GM19035 (cell line): ENCODE results near the gene TUBA3E.
"Not testable (repeated sequence)": the region's sequence is repeated elsewhere in the genome, so short reads cannot be mapped to it uniquely, and the experiment has no call there.

Experiments
- ATAC-seq: cut with Tn5 transposase; IDR thresholded peaks from one replicate; pipeline ENCODE4 v1.9.1; 2021; ENCODE audit not compliant: unreplicated experiment

The TUBA3E gene

DNA sequence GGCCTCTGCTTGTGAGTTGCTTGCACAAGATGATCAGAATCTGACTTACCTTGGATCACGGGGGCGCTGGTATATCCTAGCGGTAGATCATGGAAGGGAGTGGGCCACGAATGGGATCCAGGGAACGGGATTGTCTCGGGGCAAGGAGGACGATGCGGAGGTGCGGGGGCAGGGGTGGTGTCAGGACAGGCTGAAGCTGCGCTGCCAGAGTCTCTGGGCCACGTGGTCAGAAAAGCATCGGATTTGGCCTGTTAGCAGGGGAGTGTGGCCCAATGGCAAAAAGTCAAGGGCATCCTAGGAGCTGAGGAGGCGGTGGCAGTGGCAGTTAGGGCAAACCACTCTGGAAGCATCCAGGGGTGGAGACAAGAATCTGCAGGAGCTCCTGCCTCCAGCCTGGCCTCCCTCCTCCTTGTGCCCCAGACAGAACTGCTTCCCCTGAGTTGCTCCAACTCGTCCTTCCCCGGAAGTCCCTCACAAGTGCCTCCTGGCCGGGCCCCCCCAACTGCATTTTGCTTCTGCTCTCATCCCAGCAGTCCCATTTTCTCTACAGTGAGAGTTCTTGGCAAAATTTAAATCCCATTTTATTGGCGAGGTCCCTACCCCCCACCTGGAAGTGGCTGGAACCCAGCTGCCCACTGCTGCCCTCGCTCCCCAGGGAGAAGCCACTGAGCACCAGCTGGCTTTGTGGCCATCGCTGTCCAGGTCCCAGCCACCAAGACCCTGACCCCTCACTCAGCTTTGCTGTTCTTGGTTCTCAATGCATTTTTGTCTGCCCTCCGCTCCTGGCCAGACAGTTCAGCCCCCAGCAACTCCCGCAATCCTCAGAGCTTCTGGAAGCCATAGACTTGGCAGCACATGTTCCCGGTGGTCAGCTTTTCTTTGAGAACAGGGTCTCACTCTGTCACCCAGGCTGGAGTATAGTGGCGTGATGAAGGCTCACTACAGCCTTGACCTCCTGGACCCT lies 47.8 kb downstream of the TUBA3E start:
- ATAC-seq: no peak

DNA sequence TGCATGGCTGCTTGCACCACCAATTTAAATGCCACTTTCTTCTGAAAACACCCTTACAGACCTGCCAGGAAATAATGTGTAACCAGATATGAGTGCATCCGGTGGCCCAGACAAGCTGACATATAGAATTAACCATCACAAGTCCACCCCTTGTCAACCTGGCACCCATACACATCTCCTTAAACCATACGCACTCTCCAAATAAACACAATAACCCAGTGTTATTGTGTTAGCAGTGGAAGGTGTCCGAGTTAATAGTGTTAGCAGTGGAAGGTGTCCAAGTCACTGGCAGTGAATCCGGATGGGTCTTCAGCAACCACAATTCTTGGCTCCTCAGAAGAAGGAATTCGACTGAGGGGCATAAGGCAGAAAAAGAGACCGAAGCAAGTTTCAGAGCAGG lies 49.7 kb downstream of the TUBA3E start:
- not testable (repeated sequence) for ATAC-seq

GRCh38 chr2:130145006-130145414 lies 53.2 kb downstream of the TUBA3E start, which contains the start of gene CCDC74B:
Gene CCDC74B, minus strand, starts transcription at chr2:130145112. Its CDS starts 116 bp downstream, at chr2:130144996.
- ATAC-seq: peak; percentile 94

DNA sequence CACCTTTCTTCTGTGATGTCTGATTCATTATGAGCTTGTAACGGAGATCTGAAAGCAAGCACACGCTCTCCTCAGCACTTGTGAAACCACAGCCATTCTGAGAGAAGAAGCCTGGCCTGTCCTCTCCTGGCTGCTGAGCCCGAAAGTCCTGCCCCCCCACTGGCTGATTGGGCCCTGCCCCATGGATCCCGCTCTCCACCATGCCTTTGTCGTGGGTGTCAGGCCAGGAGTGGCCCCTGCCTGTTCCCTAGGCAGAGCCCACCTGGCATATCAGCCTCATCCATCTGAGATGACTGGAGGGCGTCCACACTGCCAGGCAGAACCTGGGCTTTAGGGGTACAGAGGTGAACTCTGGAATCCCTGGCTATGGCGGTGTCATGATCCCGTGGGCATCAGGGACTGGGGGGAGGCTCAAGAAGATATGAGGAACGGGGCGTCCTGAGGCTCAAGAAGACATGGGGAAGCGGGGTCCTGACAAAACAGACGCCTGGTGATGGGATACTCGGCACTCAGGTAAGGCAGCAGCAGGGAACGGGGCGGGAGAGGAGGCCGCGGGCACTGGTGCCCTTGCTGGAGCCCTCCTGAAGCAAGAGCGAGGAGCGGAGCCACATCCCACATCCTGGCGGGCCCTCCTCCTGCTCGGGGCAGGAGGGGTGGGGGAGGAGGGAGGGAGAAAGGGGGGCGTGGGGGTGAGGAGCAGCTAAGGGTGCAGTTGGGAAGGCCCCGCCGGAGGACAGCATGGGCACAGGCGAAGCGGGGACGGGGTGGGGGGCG lies 54.8 kb downstream of the TUBA3E start:
- ATAC-seq: not testable (repeated sequence)

DNA sequence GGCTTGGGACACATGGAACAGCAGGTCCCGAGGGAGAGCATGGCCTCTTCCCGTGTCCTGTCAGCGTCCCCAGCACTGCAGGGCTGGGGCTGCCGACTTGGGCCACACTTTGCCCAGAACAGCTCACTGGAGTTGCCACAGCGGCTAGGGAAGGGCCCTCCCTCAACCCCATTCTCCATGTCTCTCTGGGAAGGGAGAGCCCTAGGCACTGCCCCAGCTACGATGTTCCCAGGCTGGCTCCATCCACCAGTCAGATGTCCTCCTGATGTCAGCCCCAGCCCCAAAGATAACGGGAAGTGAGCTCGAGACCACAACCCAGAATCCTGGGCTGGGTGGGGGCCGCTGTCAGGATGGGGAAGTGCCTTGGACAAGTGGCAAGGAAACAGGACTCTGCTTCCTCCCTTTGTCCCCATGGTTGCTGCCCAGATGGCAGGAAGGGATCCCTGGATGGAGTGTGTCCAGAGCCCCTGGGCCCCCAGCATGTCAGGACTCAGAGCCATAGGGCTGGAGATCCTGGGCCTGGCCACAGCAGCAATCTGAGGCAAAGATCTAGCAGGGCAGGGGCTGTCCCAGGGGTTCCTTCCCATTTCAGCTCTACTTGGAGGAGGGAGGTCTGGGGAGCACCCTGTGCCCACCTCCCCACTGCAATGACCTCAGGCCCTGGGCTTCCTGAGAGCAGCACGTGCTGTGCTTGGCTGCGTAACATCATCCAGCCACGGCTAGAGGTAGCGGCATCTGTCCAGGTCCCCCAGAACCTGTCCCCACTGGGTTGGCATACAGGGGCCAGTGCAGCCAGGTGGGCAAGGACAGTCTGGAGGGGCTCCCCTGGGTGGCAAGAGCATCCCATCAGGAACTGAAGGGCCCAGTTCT lies 55.6 kb downstream of the TUBA3E start:
- ATAC-seq: not testable (repeated sequence)
